HCT116 (cell line): ENCODE measurements around the gene SEMA4C. TPM values are rescaled to one million over a fixed set of nuclear protein-coding genes. Genes with fewer than 3 reads are reported as not detected.
"Not testable (repeated sequence)": the region's sequence is repeated elsewhere in the genome, so short reads cannot be mapped to it uniquely, and the experiment has no call there.

ENCODE experiments used
- ATAC-seq: fragments of 200-7000 bp; cut with Tn5 transposase; 2 replicates; pipeline ENCODE4 v1.9.1; 2020; ENCODE audit warnings: mild to moderate bottlenecking, moderate library complexity
- BruUV-seq: library from RNA; stranded (reverse); fragments of 400-500 nt; replicated peaks from 2 replicates; lab custom pipeline; 2021; lab: Mats Ljungman, UMichigan
- CTCF ChIA-PET: fragments of 300-600 bp; sonication (Branson Sonifier 250); formaldehyde crosslinking; loops from one replicate; lab custom pipeline; 2021; ENCODE audit warnings: antibody characterized with exemption; lab: Charles Lee
- POLR2A ChIA-PET: fragments of 300-600, 350-600 bp; sonication (Branson Sonifier 250); formaldehyde crosslinking; loops from one replicate; lab custom pipeline; 2021; ENCODE audit warnings: antibody characterized with exemption; lab: Charles Lee
- RAD21 ChIA-PET, 2 experiments: fragments of 300-600 bp; sonication (Branson Sonifier 250); formaldehyde crosslinking; loops; one replicate each; lab custom pipeline; 2023; ENCODE audit warnings: low total read pairs in 2 of 2; ENCODE audit not compliant: uncharacterized antibody in 2 of 2, unreplicated experiment in 2 of 2, low non-redundant PET in 1 of 2; lab: Charles Lee
- DNase-seq: peaks from one replicate; pipeline ENCODE4 v3.0.0-alpha.2; 2010; ENCODE audit warnings: low read depth, low spot score
- H2AFZ ChIP-seq: fragments of 200-600 bp; shearing (Covaris generic), sonication (generic); 2 replicates; pipeline ENCODE4 v1.6.1; 2017; ENCODE audit warnings: low read depth, mixed run types, mixed read lengths, antibody characterized with exemption, low read length; ENCODE audit not compliant: poor library complexity, severe bottlenecking
- H3K27ac ChIP-seq: 2 replicates; pipeline ENCODE4 v1.5.1; 2012; ENCODE audit warnings: low read depth, low read length
- H3K27me3 ChIP-seq: fragments of 200-600 bp; sonication (generic); 2 replicates; pipeline ENCODE4 v1.6.1; 2016; ENCODE audit warnings: mixed run types, low read length, mixed read lengths; ENCODE audit not compliant: insufficient read depth
- H3K36me3 ChIP-seq, 2 experiments: fragments of 200-500 bp in 1 of 2; fragments of 200-600 bp in 1 of 2; sonication (Bioruptor generic) in 1 of 2; sonication (generic) in 1 of 2; 2 replicates each; pipeline versions ENCODE4 v1.5.1 to v1.6.1; 2014 to 2016; ENCODE audit warnings: low read length in 2 of 2, inconsistent platforms in 1 of 2, mixed read lengths in 1 of 2, mixed run types in 1 of 2; ENCODE audit not compliant: insufficient read depth in 2 of 2, control insufficient read depth in 1 of 2
- H3K4me1 ChIP-seq, 2 experiments: fragments of 200-600 bp in 1 of 2; sonication (generic) in 1 of 2; 2 replicates each; pipeline versions ENCODE4 v1.5.1 to v1.6.1; 2012 to 2017; ENCODE audit warnings: low read length in 2 of 2, inconsistent platforms in 1 of 2, mild to moderate bottlenecking in 1 of 2, mixed read lengths in 1 of 2, mixed run types in 1 of 2, moderate library complexity in 1 of 2; ENCODE audit not compliant: insufficient read depth in 2 of 2, control insufficient read depth in 1 of 2
- H3K4me2 ChIP-seq: fragments of 200-600 bp; sonication (generic); 2 replicates; pipeline ENCODE4 v1.6.1; 2017; ENCODE audit warnings: mixed run types, low read length, mixed read lengths
- H3K4me3 ChIP-seq, 2 experiments: fragments of 200-600 bp in 1 of 2; sonication (generic) in 1 of 2; replicated peaks in 1 of 2; 2 replicates each; pipeline ENCODE4 v1.5.1; 2011 to 2016; ENCODE audit warnings: low read length in 2 of 2, control low read depth in 1 of 2, low read depth in 1 of 2, mild to moderate bottlenecking in 1 of 2, mixed read lengths in 1 of 2, mixed run types in 1 of 2
- H3K79me2 ChIP-seq: fragments of 200-600 bp; sonication (generic); 2 replicates; pipeline ENCODE4 v1.6.1; 2017; ENCODE audit warnings: mild to moderate bottlenecking, mixed run types, low read length, moderate library complexity, mixed read lengths; ENCODE audit not compliant: insufficient read depth
- H3K9ac ChIP-seq: fragments of 200-600 bp; sonication (generic); 2 replicates; pipeline ENCODE4 v1.6.1; 2016; ENCODE audit warnings: low read length, mixed read lengths
- H3K9me2 ChIP-seq: fragments of 200-600 bp; sonication (generic), shearing (Covaris generic); 2 replicates; pipeline ENCODE4 v1.6.1; 2017; ENCODE audit warnings: mixed run types, mild to moderate bottlenecking, moderate library complexity; ENCODE audit not compliant: insufficient read depth
- H3K9me3 ChIP-seq, 2 experiments: fragments of 200-500 bp in 1 of 2; fragments of 200-600 bp in 1 of 2; sonication (Bioruptor generic) in 1 of 2; sonication (generic) in 1 of 2; 2 replicates each; pipeline ENCODE4 v1.6.1; 2014 to 2017; ENCODE audit warnings: low read length in 2 of 2, mixed read lengths in 2 of 2, inconsistent platforms in 1 of 2, low read depth in 1 of 2, mild to moderate bottlenecking in 1 of 2, mixed run types in 1 of 2, moderate library complexity in 1 of 2; ENCODE audit not compliant: control insufficient read depth in 1 of 2, insufficient read depth in 1 of 2
- H4K20me1 ChIP-seq: fragments of 200-600 bp; sonication (generic), shearing (Covaris generic); 2 replicates; pipeline ENCODE4 v1.6.1; 2017; ENCODE audit warnings: mixed run types, mild to moderate bottlenecking, moderate library complexity; ENCODE audit not compliant: insufficient read depth
- EGR1 ChIP-seq: IDR thresholded peaks from 2 replicates; pipeline ENCODE4 v1.6.1; 2012; ENCODE audit warnings: low read depth
- EZH2 ChIP-seq: fragments of 200-600 bp; sonication (generic); IDR thresholded peaks from 2 replicates; pipeline ENCODE4 v1.6.1; 2017; ENCODE audit warnings: antibody characterized with exemption, mixed run types
- POLR2AphosphoS5 ChIP-seq: IDR thresholded peaks from 2 replicates; pipeline ENCODE4 v1.6.1; 2011; ENCODE audit warnings: mild to moderate bottlenecking, low read depth, low read length, moderate library complexity
- YY1 ChIP-seq: IDR thresholded peaks from 2 replicates; pipeline ENCODE4 v1.6.1; 2011; ENCODE audit warnings: low read length, low read depth, moderate library complexity, mild to moderate bottlenecking; ENCODE audit not compliant: insufficient replicate concordance; ENCODE audit errors: extremely low read depth
- intact Hi-C: fragments of 100-400 bp; cut with micrococcal nuclease; formaldehyde crosslinking; loops from 2 replicates; pipeline ENCODE4 v1.10.0; 2022
- total RNA-seq: library from RNA; stranded (reverse); gene quantifications from one replicate; pipeline ENCODE4 v1.2.1, GENCODE V29; 2021; ENCODE audit not compliant: unreplicated experiment

Gene SEMA4C
- total RNA-seq, 1 experiment from 2014 or later, result 25.4 TPM

GRCh38 chr2:96890252-96890651 lies 20.4 kb upstream of the SEMA4C start:
- ChIA-PET RAD21 (no interaction called here), CTCF (interaction anchor here (0.9 kb wide), 1 partner anchor 32 kb away, joined by 4 read pairs; the partner anchor contains the start of gene ANKRD39), POLR2A (no interaction called here)
- DNase-seq, result no peak
- TF ChIP-seq EZH2 (no peak), YY1 (no peak), POLR2AphosphoS5 (no peak), EGR1 (no peak)
- BruUV-seq, result no TSS peak
- H3K27me3 ChIP-seq, result no peaks in the 10 kb centered on the region
- H3K36me3 ChIP-seq, result no peaks in the 10 kb centered on the region
- intact Hi-C loops, result no loop called here
- no peak overlapping the region for H3K4me2 ChIP-seq
- H3K9me2 ChIP-seq, result no peaks in the 10 kb centered on the region
- no peaks in the 10 kb centered on the region for H3K9me3 ChIP-seq
- H3K9ac ChIP-seq, result no peak overlapping the region
- no peak overlapping the region for H3K27ac ChIP-seq
- ATAC-seq, result no peak
- H3K79me2 ChIP-seq, result no peaks in the 10 kb centered on the region
- no peaks in the 10 kb centered on the region for H4K20me1 ChIP-seq
- no peak overlapping the region for H2AFZ ChIP-seq
- no peak overlapping the region for H3K4me3 ChIP-seq
- H3K4me1 ChIP-seq, result peaks cover 1 to 4% of the 10 kb centered on the region in 2 experiments; a peak in 3 of 4 replicates

- not testable (repeated sequence) for H3K36me3 ChIP-seq
Measured at GRCh38 chr2:96889502-96889901, 19.6 kb upstream of the SEMA4C start.

More at GRCh38 chr2:96889502-96889901, 19.6 kb upstream of the SEMA4C start:
- POLR2A ChIA-PET, H3K4me1 ChIP-seq, CTCF ChIA-PET, H3K9me3 ChIP-seq, H3K9me2 ChIP-seq, H3K4me3 ChIP-seq, ATAC-seq, H4K20me1 ChIP-seq, H3K27me3 ChIP-seq, BruUV-seq, H3K9ac ChIP-seq, H3K4me2 ChIP-seq, H3K27ac ChIP-seq, H3K79me2 ChIP-seq, DNase-seq, RAD21 ChIA-PET, H2AFZ ChIP-seq, intact Hi-C loops: not testable (repeated sequence)
